ENCODE data around the gene ELMO2. TPM values are rescaled to one million over a fixed set of nuclear protein-coding genes. Genes with fewer than 3 reads are reported as not detected.

The ELMO2 gene
- total and polyA plus RNA-seq, 4 donors: 60.2 to 87.8 (median 70.9) TPM

DNA sequence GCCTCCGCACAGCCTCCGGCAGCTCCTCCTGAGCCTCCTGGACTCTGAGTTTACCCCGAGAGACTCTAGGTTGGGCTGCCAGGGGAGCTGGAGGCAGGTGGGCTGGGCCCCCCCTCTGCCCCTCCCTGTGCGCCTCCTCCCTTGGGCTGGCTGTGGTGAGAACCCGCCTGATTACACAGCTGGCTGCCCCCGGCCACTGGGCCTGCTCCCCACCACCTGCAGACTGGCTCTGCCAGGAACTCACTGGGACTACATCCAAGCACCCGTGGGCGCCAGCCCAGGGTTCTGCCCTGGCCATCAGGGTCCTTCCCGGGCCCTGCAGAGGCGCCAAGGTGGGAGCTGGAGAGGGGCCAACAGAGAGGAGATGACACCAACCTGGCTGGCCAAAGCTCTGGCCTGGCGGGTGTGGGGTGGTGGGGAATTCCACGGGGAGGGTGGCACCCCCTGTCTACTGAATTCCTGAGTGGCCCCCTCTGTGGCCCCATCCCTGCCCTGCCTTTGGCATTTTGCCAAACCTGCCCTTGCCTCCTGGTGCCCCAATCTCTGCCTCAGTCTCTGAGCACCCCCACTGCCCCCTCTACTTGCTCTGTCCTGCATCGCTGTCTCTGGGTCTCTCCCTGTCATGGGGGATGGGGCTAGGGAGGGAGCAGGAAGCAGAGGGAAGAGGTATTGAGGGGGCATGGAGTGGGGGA lies 76.2 kb downstream of the ELMO2 start:
- H3K9me3 ChIP-seq (ENCODE audit: control insufficient read depth, insufficient read depth, low read length): no peaks in the 10 kb centered on the region
- H3K27me3 ChIP-seq (ENCODE audit: control insufficient read depth, insufficient read depth, low read length): peaks cover 4% of the 10 kb centered on the region
- no peaks in the 10 kb centered on the region for H3K36me3 ChIP-seq (ENCODE audit: control insufficient read depth, insufficient read depth, low read length)
- H3K27ac ChIP-seq (ENCODE audit: low read depth, low read length): no peak overlapping the region
- no peak for DNase-seq (ENCODE audit: low read depth in 4 of 6, low spot score in 6 of 6)
- peaks cover 33% of the 10 kb centered on the region for H3K4me1 ChIP-seq (ENCODE audit: control insufficient read depth, insufficient read depth, low read length)
- H3K4me3 ChIP-seq (ENCODE audit: low read depth, low read length): no peak overlapping the region
- 45% methylated on average over 13 of the region's 13 CpGs for WGBS (ENCODE audit: insufficient coverage)

DNA sequence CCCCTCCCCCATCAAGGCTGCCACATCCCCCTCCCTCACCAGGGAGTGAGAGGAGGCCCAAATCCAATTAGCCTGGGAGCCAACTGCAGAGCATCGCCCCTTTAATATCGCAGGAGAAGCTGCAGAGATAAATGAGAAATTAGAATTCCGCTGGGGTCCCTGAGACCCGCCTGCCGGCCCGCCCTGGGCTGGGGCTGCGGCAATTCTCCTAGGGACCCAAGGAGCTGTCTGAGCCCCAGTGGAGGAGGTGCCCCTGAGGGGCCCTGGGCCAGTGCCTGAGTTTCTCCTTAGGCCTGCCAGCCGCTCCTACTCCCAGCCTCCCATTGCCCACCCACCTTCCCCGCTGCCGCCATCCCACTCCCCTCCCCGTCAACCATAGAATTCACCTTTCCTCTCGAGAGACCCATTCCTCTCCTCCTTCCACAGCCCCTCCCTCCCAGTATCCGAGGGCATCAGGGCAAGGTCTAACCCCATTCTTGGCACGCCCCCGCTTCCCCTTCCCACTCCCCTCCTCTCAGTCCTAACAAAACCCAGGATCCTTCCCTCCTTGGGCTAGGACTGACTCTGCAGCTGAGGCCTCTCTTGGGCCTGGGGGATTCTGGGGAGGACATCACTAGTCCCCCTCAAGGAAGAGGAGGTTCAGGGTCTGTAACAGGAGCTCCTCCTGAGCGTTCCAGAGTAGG lies 78.1 kb downstream of the ELMO2 start:
- no peaks in the 10 kb centered on the region for H3K9me3 ChIP-seq (ENCODE audit: control insufficient read depth, insufficient read depth, low read length)
- no peaks in the 10 kb centered on the region for H3K36me3 ChIP-seq (ENCODE audit: control insufficient read depth, insufficient read depth, low read length)
- WGBS (ENCODE audit: insufficient coverage): 38% methylated on average over 11 of the region's 16 CpGs
- H3K27me3 ChIP-seq (ENCODE audit: control insufficient read depth, insufficient read depth, low read length): no peaks in the 10 kb centered on the region
- H3K27ac ChIP-seq (ENCODE audit: low read depth, low read length): no peak overlapping the region
- DNase-seq (ENCODE audit: low read depth in 4 of 6, low spot score in 6 of 6): no peak
- peaks cover 25% of the 10 kb centered on the region for H3K4me1 ChIP-seq (ENCODE audit: control insufficient read depth, insufficient read depth, low read length)
- H3K4me3 ChIP-seq (ENCODE audit: low read depth, low read length): no peak overlapping the region

DNA sequence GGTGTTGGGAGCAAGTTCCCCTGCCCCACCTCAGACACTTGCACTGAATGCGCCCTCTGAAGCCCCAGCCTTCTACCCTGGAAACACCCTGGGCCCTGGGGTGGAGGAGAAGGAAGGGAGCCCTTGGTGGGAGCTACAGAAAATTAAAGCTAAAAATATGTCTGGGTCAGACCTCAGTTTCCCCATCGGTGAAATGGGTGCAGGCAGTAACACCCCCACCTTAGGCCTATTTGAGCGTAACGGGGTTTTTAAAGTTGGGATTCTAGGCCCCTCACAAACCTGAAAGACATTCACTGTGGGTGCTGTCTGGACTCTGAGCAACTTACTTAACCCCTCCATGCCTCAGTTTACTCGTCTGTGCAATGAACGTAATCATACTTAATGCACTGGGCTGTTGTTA lies 78.9 kb downstream of the ELMO2 start:
- Histone ChIP-seq H3K27ac (ENCODE audit: low read depth, low read length) (no peak overlapping the region), H3K9me3 (ENCODE audit: control insufficient read depth, insufficient read depth, low read length) (no peaks in the 10 kb centered on the region), H3K36me3 (ENCODE audit: control insufficient read depth, insufficient read depth, low read length) (no peaks in the 10 kb centered on the region), H3K4me1 (ENCODE audit: control insufficient read depth, insufficient read depth, low read length) (peaks cover 22% of the 10 kb centered on the region), H3K4me3 (ENCODE audit: low read depth, low read length) (no peak overlapping the region), H3K27me3 (ENCODE audit: control insufficient read depth, insufficient read depth, low read length) (no peaks in the 10 kb centered on the region)
- no peak for DNase-seq (ENCODE audit: low read depth in 4 of 6, low spot score in 6 of 6)
- WGBS (ENCODE audit: insufficient coverage): 100% methylated on average over 3 of the region's 6 CpGs

DNA sequence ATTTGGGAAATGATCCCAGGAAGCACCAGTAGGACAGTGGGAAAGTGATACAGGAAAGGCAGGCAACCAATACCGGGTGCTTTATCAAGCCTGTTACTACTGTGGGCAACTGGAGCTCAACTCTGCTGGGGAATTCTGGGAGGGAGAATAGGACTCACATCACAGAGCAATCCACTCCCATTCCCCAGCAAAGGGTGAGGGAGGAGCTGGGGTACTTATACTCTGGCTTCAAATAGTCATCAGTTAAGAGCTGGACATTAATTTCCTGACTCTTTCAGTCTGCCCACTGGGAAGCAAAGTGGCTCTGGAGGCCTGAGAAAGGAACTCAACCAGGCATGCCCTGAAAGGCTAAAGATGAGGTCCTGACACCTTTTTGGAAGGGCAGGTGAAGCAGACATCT lies 80.6 kb downstream of the ELMO2 start:
- Histone ChIP-seq H3K27ac (ENCODE audit: low read depth, low read length) (no peak overlapping the region), H3K9me3 (ENCODE audit: control insufficient read depth, insufficient read depth, low read length) (no peaks in the 10 kb centered on the region), H3K4me3 (ENCODE audit: low read depth, low read length) (no peak overlapping the region), H3K27me3 (ENCODE audit: control insufficient read depth, insufficient read depth, low read length) (no peaks in the 10 kb centered on the region), H3K36me3 (ENCODE audit: control insufficient read depth, insufficient read depth, low read length) (no peaks in the 10 kb centered on the region), H3K4me1 (ENCODE audit: control insufficient read depth, insufficient read depth, low read length) (peaks cover 21% of the 10 kb centered on the region)
- DNase-seq (ENCODE audit: low read depth in 4 of 6, low spot score in 6 of 6): no peak
- WGBS (ENCODE audit: insufficient coverage): 60% methylated on average over 1 of the region's 1 CpG

DNA sequence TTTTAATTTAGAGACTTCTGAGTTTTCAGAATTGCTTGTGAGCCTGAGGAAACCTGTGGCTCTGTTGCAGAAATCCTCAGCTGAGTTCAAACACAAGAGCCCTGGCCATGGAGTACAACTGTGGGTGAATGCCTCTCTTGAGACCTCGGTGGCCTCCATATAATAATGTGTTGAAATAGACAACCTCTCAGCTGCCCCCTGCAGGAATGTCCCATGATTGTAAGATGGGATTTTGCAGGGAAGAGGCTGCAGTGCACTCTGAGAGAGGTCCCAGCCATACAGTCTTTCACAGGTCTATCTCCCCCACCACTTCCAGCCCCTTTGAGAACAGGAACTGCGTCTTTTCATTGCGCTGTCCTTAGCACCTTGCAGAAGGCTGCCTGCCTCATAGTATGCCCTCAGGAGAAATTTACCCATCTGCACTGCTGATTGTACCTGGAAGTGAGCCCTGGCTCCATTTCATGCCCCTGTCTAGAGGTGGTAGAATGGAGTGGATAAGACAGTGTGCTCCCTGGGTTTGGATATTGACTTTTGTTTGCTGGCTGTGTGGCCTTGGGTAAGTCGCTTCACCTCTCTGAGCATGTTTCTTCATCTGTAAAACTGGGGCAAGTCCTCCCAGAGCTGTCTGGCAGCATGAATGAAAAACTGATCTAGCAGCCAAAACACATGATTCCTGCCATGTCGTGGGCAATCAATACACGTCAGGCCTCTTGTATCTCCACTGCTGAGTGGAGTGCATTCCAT lies 81.3 kb downstream of the ELMO2 start:
- WGBS (ENCODE audit: insufficient coverage): 92% methylated on average over 5 of the region's 6 CpGs
- Histone ChIP-seq H3K9me3 (ENCODE audit: control insufficient read depth, insufficient read depth, low read length) (no peaks in the 10 kb centered on the region), H3K4me3 (ENCODE audit: low read depth, low read length) (no peak overlapping the region), H3K27ac (ENCODE audit: low read depth, low read length) (no peak overlapping the region), H3K4me1 (ENCODE audit: control insufficient read depth, insufficient read depth, low read length) (peaks cover 14% of the 10 kb centered on the region), H3K36me3 (ENCODE audit: control insufficient read depth, insufficient read depth, low read length) (no peaks in the 10 kb centered on the region), H3K27me3 (ENCODE audit: control insufficient read depth, insufficient read depth, low read length) (no peaks in the 10 kb centered on the region)
- DNase-seq (ENCODE audit: low read depth in 4 of 6, low spot score in 6 of 6): no peak

DNA sequence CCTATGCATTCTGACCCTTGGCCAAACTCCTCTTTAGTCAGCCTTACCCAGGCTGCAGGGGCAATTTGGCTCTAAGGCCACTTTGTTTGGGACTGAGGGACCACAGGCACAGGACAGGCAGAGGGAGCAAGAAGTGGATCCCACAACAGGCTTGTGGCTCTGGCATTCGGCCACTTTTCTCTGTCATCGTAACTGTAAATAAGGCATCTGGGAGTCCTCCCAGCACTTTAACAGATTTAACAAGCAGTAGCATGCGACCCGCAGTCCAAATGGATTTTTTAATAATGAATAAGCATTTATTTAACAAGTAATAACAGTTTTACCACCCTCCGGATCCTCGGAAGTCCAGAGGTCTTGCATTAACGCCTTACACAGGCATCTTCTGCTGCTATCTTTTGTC lies 82.0 kb downstream of the ELMO2 start:
- H3K27me3 ChIP-seq (ENCODE audit: control insufficient read depth, insufficient read depth, low read length): no peaks in the 10 kb centered on the region
- no peaks in the 10 kb centered on the region for H3K9me3 ChIP-seq (ENCODE audit: control insufficient read depth, insufficient read depth, low read length)
- no peak for DNase-seq (ENCODE audit: low read depth in 4 of 6, low spot score in 6 of 6)
- no peak overlapping the region for H3K27ac ChIP-seq (ENCODE audit: low read depth, low read length)
- peaks cover 7% of the 10 kb centered on the region for H3K4me1 ChIP-seq (ENCODE audit: control insufficient read depth, insufficient read depth, low read length)
- H3K36me3 ChIP-seq (ENCODE audit: control insufficient read depth, insufficient read depth, low read length): no peaks in the 10 kb centered on the region
- 57% methylated on average over 1 of the region's 7 CpGs for WGBS (ENCODE audit: insufficient coverage)
- no peak overlapping the region for H3K4me3 ChIP-seq (ENCODE audit: low read depth, low read length)

DNA sequence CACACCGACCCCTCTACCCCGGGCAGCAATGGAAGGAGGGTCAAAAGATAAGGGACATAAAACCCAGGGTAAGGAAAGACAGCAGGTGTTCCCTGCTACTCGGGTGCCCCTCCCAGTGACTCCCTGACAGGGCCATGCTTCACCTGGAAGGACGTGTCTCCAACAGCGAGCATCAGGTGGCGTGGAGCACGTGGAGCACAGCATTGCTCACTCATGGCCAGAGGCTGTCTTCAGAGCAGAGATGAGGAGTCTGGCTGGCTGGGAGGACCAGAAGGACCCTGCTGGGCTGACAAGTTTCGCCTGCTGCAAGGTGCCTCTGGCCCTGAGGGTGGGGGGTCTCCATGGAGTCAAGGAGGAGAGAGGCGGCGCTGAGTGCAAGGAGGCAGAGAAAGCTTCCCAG lies 82.9 kb downstream of the ELMO2 start:
- H3K27me3 ChIP-seq (ENCODE audit: control insufficient read depth, insufficient read depth, low read length): no peaks in the 10 kb centered on the region
- WGBS (ENCODE audit: insufficient coverage): 76% methylated on average over 10 of the region's 10 CpGs
- no peak for DNase-seq (ENCODE audit: low read depth in 4 of 6, low spot score in 6 of 6)

DNA sequence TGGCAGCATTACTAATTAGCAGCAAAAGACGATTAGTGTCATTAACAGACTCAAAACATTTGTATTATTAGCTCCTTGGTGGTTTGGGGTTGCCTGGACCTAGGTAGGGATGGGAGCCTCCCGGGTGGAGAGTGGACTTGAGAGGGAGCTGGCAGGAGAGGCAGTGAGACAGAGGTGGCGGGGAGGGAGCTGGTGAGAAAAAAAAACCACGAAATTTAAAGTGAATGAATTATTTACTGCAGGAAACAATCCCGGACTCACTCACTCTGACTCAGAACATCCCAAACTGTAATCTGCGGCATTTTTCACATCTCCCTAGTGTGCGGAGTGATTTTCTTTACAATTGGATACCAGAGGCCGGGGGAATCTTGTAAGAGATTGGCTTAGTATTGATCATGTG lies 83.8 kb downstream of the ELMO2 start:
- WGBS (ENCODE audit: insufficient coverage): 40% methylated on average over 1 of the region's 8 CpGs
- Histone ChIP-seq H3K9me3 (ENCODE audit: control insufficient read depth, insufficient read depth, low read length) (no peaks in the 10 kb centered on the region), H3K4me1 (ENCODE audit: control insufficient read depth, insufficient read depth, low read length) (no peaks in the 10 kb centered on the region), H3K27ac (ENCODE audit: low read depth, low read length) (no peak overlapping the region), H3K27me3 (ENCODE audit: control insufficient read depth, insufficient read depth, low read length) (peaks cover under 1% of the 10 kb centered on the region), H3K36me3 (ENCODE audit: control insufficient read depth, insufficient read depth, low read length) (no peaks in the 10 kb centered on the region), H3K4me3 (ENCODE audit: low read depth, low read length) (no peak overlapping the region)
- DNase-seq (ENCODE audit: low read depth in 4 of 6, low spot score in 6 of 6): no peak

More for the DNA sequence above, 82.9 kb downstream of the ELMO2 start:
- Histone ChIP-seq H3K4me1 (ENCODE audit: control insufficient read depth, insufficient read depth, low read length) (peaks cover 4% of the 10 kb centered on the region), H3K36me3 (ENCODE audit: control insufficient read depth, insufficient read depth, low read length) (no peaks in the 10 kb centered on the region), H3K27ac (ENCODE audit: low read depth, low read length) (no peak overlapping the region), H3K9me3 (ENCODE audit: control insufficient read depth, insufficient read depth, low read length) (no peaks in the 10 kb centered on the region), H3K4me3 (ENCODE audit: low read depth, low read length) (no peak overlapping the region)

DNA sequence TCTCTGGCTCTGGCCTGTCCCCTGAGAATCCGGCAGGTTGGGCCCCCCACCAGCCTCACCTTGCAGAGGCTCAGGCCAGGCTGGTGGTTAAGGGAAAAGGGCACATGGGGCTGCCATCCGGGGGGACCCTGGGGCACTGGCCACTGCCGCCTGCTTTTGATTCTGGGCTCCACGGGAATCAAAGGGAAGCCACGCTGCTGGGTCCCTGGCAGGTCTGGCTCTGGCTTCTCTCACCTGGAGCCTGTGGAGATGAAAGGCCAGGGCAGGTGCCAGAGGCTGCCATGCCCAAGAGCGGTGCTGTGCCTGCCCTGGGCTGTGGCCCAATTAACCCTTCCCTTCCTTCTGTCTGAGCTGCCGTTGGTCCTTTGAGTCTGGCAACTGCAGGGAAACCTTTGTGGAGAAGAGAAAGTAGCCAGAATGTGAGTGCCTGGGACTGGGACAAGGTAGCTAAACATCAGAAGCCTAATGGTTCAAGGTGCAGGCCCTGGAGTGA lies 88.7 kb downstream of the ELMO2 start:
- peaks cover 10% of the 10 kb centered on the region for H3K4me1 ChIP-seq (ENCODE audit: control insufficient read depth, insufficient read depth, low read length)
- whole genome bisulfite sequencing (ENCODE audit: insufficient coverage): 53% methylated on average over 5 of the region's 7 CpGs
- H3K27ac ChIP-seq (ENCODE audit: low read depth, low read length): no peak overlapping the region
- H3K36me3 ChIP-seq (ENCODE audit: control insufficient read depth, insufficient read depth, low read length): no peaks in the 10 kb centered on the region
- H3K27me3 ChIP-seq (ENCODE audit: control insufficient read depth, insufficient read depth, low read length): peaks cover 31% of the 10 kb centered on the region
- H3K4me3 ChIP-seq (ENCODE audit: low read depth, low read length): no peak overlapping the region
- H3K9me3 ChIP-seq (ENCODE audit: control insufficient read depth, insufficient read depth, low read length): no peaks in the 10 kb centered on the region
- no peak for DNase-seq (ENCODE audit: low read depth in 4 of 6, low spot score in 6 of 6)

Data from spinal cord (tissue), 10 donors.